GM12875 (cell line): Measurements from ENCODE around the gene SERTAD4.

Experiments
- H3K4me3 ChIP-seq: one replicate; pipeline ENCODE4 v1.5.1; 2011; ENCODE audit warnings: low read depth, low read length, control low read depth
- CTCF ChIP-seq: IDR thresholded peaks from 2 replicates; pipeline ENCODE4 v1.5.1; 2011; ENCODE audit warnings: low read depth, mild to moderate bottlenecking, control low read depth, inconsistent platforms, low read length, moderate library complexity, borderline replicate concordance; ENCODE audit not compliant: insufficient read depth

The SERTAD4 gene

GRCh38 chr1:210237981-210238380 is 5.4 kb downstream of the SERTAD4 start:
- H3K4me3 ChIP-seq: no peak overlapping the region
- no peak for TF ChIP-seq CTCF

GRCh38 chr1:210239349-210240111 is 6.9 kb downstream of the SERTAD4 start:
- no peak overlapping the region for H3K4me3 ChIP-seq
- no peak for TF ChIP-seq CTCF

GRCh38 chr1:210241121-210241520 is 8.5 kb downstream of the SERTAD4 start:
- H3K4me3 ChIP-seq: no peak overlapping the region
- no peak for TF ChIP-seq CTCF

GRCh38 chr1:210244746-210245367 is 12.3 kb downstream of the SERTAD4 start:
- TF ChIP-seq CTCF: no peak
- H3K4me3 ChIP-seq: no peak overlapping the region

- no peak for TF ChIP-seq CTCF
- no peak overlapping the region for H3K4me3 ChIP-seq
Measured at GRCh38 chr1:210246447-210246846, 13.9 kb downstream of the SERTAD4 start.

- H3K4me3 ChIP-seq: no peak overlapping the region
- TF ChIP-seq CTCF: no peak
Measured at GRCh38 chr1:210248341-210248740, 15.7 kb downstream of the SERTAD4 start.

GRCh38 chr1:210250665-210250997 is 18.0 kb downstream of the SERTAD4 start:
- no peak for TF ChIP-seq CTCF
- H3K4me3 ChIP-seq: no peak overlapping the region
